HepG2 (cell line): ENCODE results near the gene SPSB2. TPM values are rescaled to one million over a fixed set of nuclear protein-coding genes. Genes with fewer than 3 reads are reported as not detected.

Source experiments
- ATAC-seq: fragments of 200-7000 bp; cut with Tn5 transposase; 3 replicates; pipeline ENCODE4 v1.9.1; 2020; ENCODE audit warnings: mild to moderate bottlenecking, moderate library complexity
- BruUV-seq: library from RNA; stranded (reverse); fragments of 400-500 nt; replicated peaks from 2 replicates; lab custom pipeline; 2021; lab: Mats Ljungman, UMichigan
- CTCF ChIA-PET: fragments of 300-600 bp; formaldehyde crosslinking; extraction: SDS; loops from one replicate; lab custom pipeline; 2021; ENCODE audit warnings: low total read pairs, inconsistent platforms, low intra/inter-chr PET ratio; lab: Yijun Ruan, JAX
- POLR2A ChIA-PET: fragments of 350-600 bp; sonication (Branson Sonifier 250); formaldehyde crosslinking; loops from one replicate; lab custom pipeline; 2020; ENCODE audit warnings: antibody characterized with exemption, inconsistent platforms; lab: Yijun Ruan, JAX
- DNase-seq: peaks from one replicate; pipeline ENCODE4 v3.0.0-alpha.2; 2015; ENCODE audit warnings: low spot score
- FAIRE-seq: peaks from 3 replicates; lab custom pipeline; 2011; peaks lifted over from hg19 to GRCh38; lab: Jason Lieb, UNC
- H2AFZ ChIP-seq: one replicate; pipeline ENCODE4 v1.6.1; 2011; ENCODE audit warnings: low read length, inconsistent platforms
- H3K27ac ChIP-seq: fragments of 300-600 bp; 3 replicates; pipeline ENCODE4 v1.8.0; 2011; ENCODE audit warnings: mixed run types, mild to moderate bottlenecking, mixed read lengths, low read length, inconsistent platforms; ENCODE audit not compliant: insufficient read depth; ENCODE audit errors: extremely low read length
- H3K27me3 ChIP-seq, 2 experiments: fragments of 200-600 bp in 1 of 2; 2 replicates in 1 of 2; 3 replicates in 1 of 2; pipeline versions ENCODE4 v1.6.0 to v1.8.0; 2011; ENCODE audit warnings: low read length in 2 of 2, mild to moderate bottlenecking in 2 of 2, moderate library complexity in 2 of 2, inconsistent platforms in 1 of 2; ENCODE audit not compliant: insufficient read depth in 2 of 2, control insufficient read depth in 1 of 2
- H3K36me3 ChIP-seq, 2 experiments: fragments of 200-600 bp in 1 of 2; replicated peaks in 1 of 2; 2 replicates in 1 of 2; 3 replicates in 1 of 2; pipeline versions ENCODE4 v1.5.1 to v1.8.0; 2011; ENCODE audit warnings: low read length in 2 of 2, inconsistent platforms in 1 of 2; ENCODE audit not compliant: insufficient read depth in 2 of 2, control insufficient read depth in 1 of 2
- H3K4me1 ChIP-seq: 2 replicates; pipeline ENCODE4 v1.5.1; 2012; ENCODE audit warnings: low read length, inconsistent platforms; ENCODE audit not compliant: insufficient read depth
- H3K4me2 ChIP-seq: 2 replicates; pipeline ENCODE4 v1.6.0; 2011; ENCODE audit warnings: low read depth, low read length, inconsistent platforms
- H3K4me3 ChIP-seq, 3 experiments: fragments of 200-600 bp in 1 of 3; sonication (generic), shearing (Covaris generic) in 1 of 3; replicated peaks in 1 of 3; 2 replicates each; pipeline ENCODE4 v1.5.1; 2011 to 2016; ENCODE audit warnings: low read length in 3 of 3, inconsistent platforms in 2 of 3, low read depth in 2 of 3, mild to moderate bottlenecking in 2 of 3, control low read depth in 1 of 3, mixed read lengths in 1 of 3; ENCODE audit not compliant: insufficient read depth in 1 of 3
- H3K79me2 ChIP-seq: one replicate; pipeline ENCODE4 v1.6.1; 2011; ENCODE audit warnings: low read length, inconsistent platforms; ENCODE audit not compliant: insufficient read depth
- H3K9ac ChIP-seq: 2 replicates; pipeline ENCODE4 v1.6.0; 2011; ENCODE audit warnings: mild to moderate bottlenecking, low read depth, low read length, inconsistent platforms; ENCODE audit not compliant: insufficient read depth
- H3K9me3 ChIP-seq: 2 replicates; pipeline ENCODE4 v1.5.1; 2012; ENCODE audit warnings: mild to moderate bottlenecking, low read length
- H4K20me1 ChIP-seq: 2 replicates; pipeline ENCODE4 v1.6.0; 2011; ENCODE audit warnings: inconsistent platforms, mild to moderate bottlenecking, low read length, moderate library complexity; ENCODE audit not compliant: insufficient read depth
- CHCHD3 ChIP-seq: sonication (generic); formaldehyde crosslinking; IDR thresholded peaks from 2 replicates; pipeline ENCODE4 v1.8.0; 2022; ENCODE audit warnings: mild to moderate bottlenecking, missing genetic modification reagents, moderate library complexity
- EZH2 ChIP-seq: conservative IDR thresholded peaks from 2 replicates; pipeline ENCODE4 v1.6.1; 2012; ENCODE audit warnings: mild to moderate bottlenecking, low read depth, low read length, moderate library complexity
- KMT2A ChIP-seq: sonication (generic); formaldehyde crosslinking; IDR thresholded peaks from 2 replicates; pipeline ENCODE4 v1.4.0; 2020; ENCODE audit warnings: missing genetic modification reagents
- MNT ChIP-seq: fragments of 450-650 bp; IDR thresholded peaks from 2 replicates; pipeline ENCODE4 v1.6.1; 2016
- PBX3 ChIP-seq: sonication (generic); formaldehyde crosslinking; IDR thresholded peaks from 2 replicates; pipeline ENCODE4 v1.8.1; 2023; ENCODE audit warnings: missing genetic modification reagents, inconsistent platforms, borderline replicate concordance
- POLR2A ChIP-seq, 2 experiments: IDR thresholded peaks; 2 replicates each; pipeline ENCODE4 v1.6.1; 2011; ENCODE audit warnings: low read depth in 2 of 2, low read length in 2 of 2, mild to moderate bottlenecking in 1 of 2, moderate library complexity in 1 of 2; ENCODE audit not compliant: insufficient read depth in 1 of 2
- WGBS: methylation state at CpG from one replicate; pipeline ENCODE4 v1.1.6; 2017; ENCODE audit warnings: low lambda C conversion rate; 5-methylcytosine and 5-hydroxymethylcytosine counted together
- in situ Hi-C: cut with HindIII; loops from 2 replicates; pipeline ENCODE4 v1.10.0; 2017; ENCODE audit warnings: low pct_unique_long_range_greater_than_20kb; ENCODE audit not compliant: extremely low pct_ligation_motif_present
- intact Hi-C: fragments of 100-400 bp; cut with micrococcal nuclease; formaldehyde crosslinking; loops from one replicate; pipeline ENCODE4 v1.10.0; 2022; ENCODE audit not compliant: unreplicated experiment
- polyA plus RNA-seq, 8 experiments: library from polyadenylated mRNA; depleted of rRNA in 3 of 8; stranded (reverse) in 7 of 8; unstranded in 1 of 8; fragments of >200 nt; fragmentation: Illumina TruSeq in 4 of 8; extraction: Trizol in 4 of 8; gene quantifications; 2 replicates each; pipeline versions ENCODE4 v1.2.1 to v1.2.3, GENCODE V29; 2011 to 2016; ENCODE audit warnings: low read depth in 4 of 8, missing spikeins in 1 of 8, mixed read lengths in 1 of 8; ENCODE audit not compliant: insufficient read depth in 1 of 8
- total RNA-seq, 5 experiments: library from RNA; depleted of rRNA; stranded (reverse); fragments of >200 nt; fragmentation: Illumina TruSeq; extraction: Trizol; gene quantifications; 2 replicates each; pipeline ENCODE4 v1.2.3, GENCODE V29; 2016; ENCODE audit warnings: low read depth in 1 of 5

Gene SPSB2
- total and polyA plus RNA-seq, 2 of the 13 experiments (the other 11 are each of a cell fraction or from before 2014, with no cell fraction given) = 2.0 to 6.2 TPM

- no peak overlapping the region for H3K9ac ChIP-seq
- H3K36me3 ChIP-seq = peaks cover 12 to 38% of the 10 kb centered on the region in 2 experiments
- no peak overlapping the region for H3K27ac ChIP-seq
- no peak for TF ChIP-seq PBX3
- peak in 1 of 2 experiments; percentile 20; a peak in 1 of 4 replicates for TF ChIP-seq POLR2A (IDR thresholded peaks at IDR 0.05; ENCODE audit: insufficient read depth in 1 of 2, low read depth in 2 of 2, low read length in 2 of 2)
- no peak for TF ChIP-seq KMT2A (CRISPR knock-in tag)
- H3K9me3 ChIP-seq = no peaks in the 10 kb centered on the region
- in situ Hi-C loops = no loop called here
- peaks cover 16% of the 10 kb centered on the region for H3K4me1 ChIP-seq
- peaks cover 15% of the 10 kb centered on the region for H3K79me2 ChIP-seq
- DNase-seq = no peak
- ATAC-seq = no peak
- no peak overlapping the region for H3K4me3 ChIP-seq
- ChIA-PET CTCF (no interaction called here), POLR2A (no interaction called here)
- no peaks in the 10 kb centered on the region for H4K20me1 ChIP-seq
- intact Hi-C loops = no loop called here
- H2AFZ ChIP-seq = no peak overlapping the region
- FAIRE-seq = no peak
- 96% methylated on average over 2 of the region's 2 CpGs for WGBS
- no TSS peak for BruUV-seq
- no peaks in the 10 kb centered on the region for H3K27me3 ChIP-seq
- H3K4me2 ChIP-seq = no peak overlapping the region
These were observed 25.4 kb downstream of the SPSB2 start for GRCh38 chr12:6847676-6848075.

GRCh38 chr12:6846316-6846869 is 26.7 kb downstream of the SPSB2 start:
- Histone ChIP-seq H2AFZ (no peak overlapping the region), H3K4me3 (no peak overlapping the region), H3K4me1 (peaks cover 16% of the 10 kb centered on the region), H3K27me3 (no peaks in the 10 kb centered on the region), H3K4me2 (no peak overlapping the region), H3K9me3 (no peaks in the 10 kb centered on the region), H4K20me1 (no peaks in the 10 kb centered on the region), H3K79me2 (peaks cover 15% of the 10 kb centered on the region), H3K27ac (no peak overlapping the region), H3K9ac (no peak overlapping the region), H3K36me3 (peaks cover 12 to 38% of the 10 kb centered on the region in 2 experiments)
- ChIA-PET CTCF (no interaction called here), POLR2A (no interaction called here)
- ATAC-seq (no peak), FAIRE-seq (no peak), DNase-seq (no peak)
- 92% methylated on average over 7 of the region's 7 CpGs for WGBS
- BruUV-seq = no TSS peak
- TF ChIP-seq EZH2 (no peak), CHCHD3 (no peak), MNT (peak; percentile 52)
- in situ Hi-C loops = no loop called here
- intact Hi-C loops = no loop called here
